Karpas-422 (cell line): ENCODE data around the gene ADRA2B. TPM values are rescaled to one million over a fixed set of nuclear protein-coding genes. Genes with fewer than 3 reads are reported as not detected.
A peak's percentile ranks its signal among the peaks of the same experiment; 100 is the strongest.

ENCODE experiments used
- DNase-seq: peaks from one replicate; pipeline ENCODE4 v3.0.0-alpha.2; 2015
- H2AFZ ChIP-seq: fragments of 200-600 bp; sonication (generic); 2 replicates; pipeline ENCODE4 v1.6.1; 2014; ENCODE audit warnings: antibody characterized with exemption, low read length, mixed read lengths
- H3K27ac ChIP-seq: fragments of 200-600 bp; sonication (generic); 2 replicates; pipeline ENCODE4 v1.5.1; 2014; ENCODE audit warnings: mild to moderate bottlenecking, low read length, moderate library complexity
- H3K27me3 ChIP-seq: fragments of 200-600 bp; sonication (generic); 2 replicates; pipeline ENCODE4 v1.6.1; 2014; ENCODE audit warnings: low read length, mixed read lengths
- H3K36me3 ChIP-seq: fragments of 200-600 bp; sonication (generic); 2 replicates; pipeline ENCODE4 v1.6.1; 2014; ENCODE audit warnings: low read length, mixed read lengths; ENCODE audit not compliant: insufficient read depth
- H3K4me1 ChIP-seq: fragments of 200-600 bp; sonication (generic); 2 replicates; pipeline ENCODE4 v1.6.1; 2014; ENCODE audit warnings: mild to moderate bottlenecking, low read length, mixed read lengths
- H3K4me2 ChIP-seq: fragments of 200-600 bp; sonication (generic); 2 replicates; pipeline ENCODE4 v1.6.1; 2014; ENCODE audit warnings: low read length, low read depth, mild to moderate bottlenecking; ENCODE audit not compliant: poor library complexity, severe bottlenecking
- H3K4me3 ChIP-seq: fragments of 200-600 bp; sonication (generic); 2 replicates; pipeline ENCODE4 v1.5.1; 2014; ENCODE audit warnings: mild to moderate bottlenecking, antibody characterized with exemption, low read length, mixed read lengths
- H3K79me2 ChIP-seq: fragments of 200-600 bp; sonication (generic); 2 replicates; pipeline ENCODE4 v1.6.1; 2014; ENCODE audit warnings: mild to moderate bottlenecking, low read length, mixed read lengths
- H3K9ac ChIP-seq: fragments of 200-600 bp; sonication (generic); 2 replicates; pipeline ENCODE4 v1.6.0; 2014; ENCODE audit warnings: low read length
- H3K9me2 ChIP-seq: fragments of 200-600 bp; sonication (generic), shearing (Covaris generic); replicated peaks from 2 replicates; pipeline ENCODE4 v1.6.0; 2014; ENCODE audit warnings: mild to moderate bottlenecking, low read length, moderate library complexity; ENCODE audit not compliant: insufficient read depth
- H3K9me3 ChIP-seq: fragments of 300-700, 200-600 bp; sonication (generic); 2 replicates; pipeline ENCODE4 v1.6.1; 2014; ENCODE audit warnings: low read length, mixed read lengths
- H4K20me1 ChIP-seq: fragments of 200-600 bp; sonication (generic); 2 replicates; pipeline ENCODE4 v1.6.1; 2014; ENCODE audit warnings: mild to moderate bottlenecking, antibody characterized with exemption, low read length, low read depth; ENCODE audit not compliant: insufficient read depth
- total RNA-seq: library from RNA; depleted of rRNA; stranded (reverse); fragments of >200 nt; shearing (Covaris generic); gene quantifications from 2 replicates; pipeline ENCODE4 v1.2.3, GENCODE V29; 2014; ENCODE audit warnings: low replicate concordance

Gene ADRA2B
- total RNA-seq, 1 experiment from 2014 or later = not detected

- H3K4me3 ChIP-seq = no peak overlapping the region
- no peaks in the 10 kb centered on the region for H3K27me3 ChIP-seq
- H3K4me2 ChIP-seq = no peak overlapping the region
- H3K36me3 ChIP-seq = no peaks in the 10 kb centered on the region
- no peaks in the 10 kb centered on the region for H3K9me3 ChIP-seq
- H3K27ac ChIP-seq = no peak overlapping the region
- no peak overlapping the region for H3K9ac ChIP-seq
- H3K9me2 ChIP-seq = no peaks in the 10 kb centered on the region
- DNase-seq = no peak
- H3K4me1 ChIP-seq = peaks cover 11% of the 10 kb centered on the region
- 0 out of 2 replicates have a peak, but pooled peaks cover 7% of the 10 kb centered on the region for H4K20me1 ChIP-seq
- H2AFZ ChIP-seq = no peak overlapping the region
- H3K79me2 ChIP-seq = no peaks in the 10 kb centered on the region
Observed at GRCh38 chr2:96118698-96119388, 2.5 kb upstream of the ADRA2B start.

DNA sequence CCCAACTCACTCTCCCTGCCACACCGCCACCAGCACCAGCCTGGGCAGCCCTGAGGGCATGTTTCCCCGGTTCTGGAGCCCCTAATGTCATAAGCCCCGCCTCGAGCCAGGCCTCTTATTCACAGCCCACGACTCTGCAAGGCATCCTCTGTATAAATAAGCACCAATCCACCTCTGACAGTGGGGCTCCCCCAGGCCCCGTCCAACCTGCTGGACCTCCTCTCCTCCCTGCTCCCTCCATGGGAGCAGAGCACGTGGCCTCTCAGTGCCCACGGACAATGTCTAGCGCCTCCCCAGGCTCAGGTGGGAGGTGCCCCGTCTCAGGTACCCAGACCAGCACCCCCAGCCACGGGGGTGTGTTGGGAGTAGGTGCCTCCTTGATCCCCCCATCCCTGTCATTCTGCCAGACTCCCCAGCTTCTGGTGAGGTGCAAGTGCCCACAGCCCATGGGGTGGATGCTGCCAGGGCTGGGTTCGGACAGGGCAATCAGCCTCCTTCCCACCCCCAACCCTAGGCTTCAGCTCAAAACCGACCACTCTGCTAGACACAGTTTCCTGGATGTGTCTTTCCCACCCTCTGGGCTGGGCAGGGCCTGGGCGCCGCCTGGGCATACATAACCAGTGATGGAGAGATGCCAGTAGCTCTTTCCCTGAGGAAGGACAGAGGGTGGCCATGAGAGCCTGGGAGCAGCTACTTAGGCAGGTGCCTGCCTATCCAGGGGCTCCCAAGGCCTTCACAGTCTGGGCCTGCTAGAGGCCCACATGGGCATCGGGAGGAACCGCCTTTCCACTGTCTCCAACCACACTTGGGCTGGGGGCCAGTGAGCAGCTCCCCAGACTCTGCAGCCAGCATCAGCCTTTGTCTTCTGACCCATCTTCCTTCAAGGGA is 1.6 kb upstream of the ADRA2B start:
- Histone ChIP-seq H3K27me3 (no peaks in the 10 kb centered on the region), H3K9ac (no peak overlapping the region), H3K9me2 (no peaks in the 10 kb centered on the region), H3K27ac (no peak overlapping the region), H4K20me1 (0 out of 2 replicates have a peak, but pooled peaks cover 7% of the 10 kb centered on the region), H3K4me1 (peaks cover 11% of the 10 kb centered on the region), H3K79me2 (no peaks in the 10 kb centered on the region), H3K36me3 (no peaks in the 10 kb centered on the region), H3K4me2 (no peak overlapping the region), H3K4me3 (no peak overlapping the region), H2AFZ (no peak overlapping the region), H3K9me3 (no peaks in the 10 kb centered on the region)
- DNase-seq = peak; percentile 66

DNA sequence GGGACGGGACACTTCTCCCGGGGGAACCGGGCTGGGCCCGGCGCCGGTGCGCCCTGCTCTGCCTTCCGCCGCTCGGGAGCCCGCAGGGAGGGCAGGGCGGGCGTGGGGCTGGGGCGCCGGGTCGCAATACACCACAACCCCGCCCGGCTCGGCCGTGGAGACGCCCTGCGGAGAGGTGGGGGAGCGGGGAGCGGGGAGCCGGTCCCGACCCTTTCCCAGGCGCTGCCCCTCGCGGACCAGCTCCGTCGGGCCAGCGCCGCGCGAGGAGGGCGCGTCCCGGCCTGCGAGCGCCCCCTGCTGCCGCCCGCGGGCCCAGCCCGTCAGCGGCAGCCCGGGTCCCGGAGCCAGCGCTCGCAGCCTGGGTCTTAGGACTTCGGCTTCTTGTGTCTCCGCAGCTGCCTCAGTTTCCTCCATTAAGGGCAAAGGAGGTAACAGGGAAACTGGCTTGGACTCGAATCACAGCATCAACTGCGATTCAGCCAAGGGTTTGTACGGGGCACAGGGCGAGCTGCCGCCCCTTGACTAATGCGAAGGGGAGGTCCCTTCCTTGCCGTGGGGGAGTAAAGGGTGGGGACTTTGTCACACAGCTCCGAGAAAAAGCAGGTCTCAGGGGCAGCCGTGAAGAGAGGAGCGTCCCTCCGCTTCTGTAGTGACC is 635 bp upstream of the ADRA2B start:
- peak overlapping the region; percentile 57; the same call in 1 of the 2 replicates for H3K4me3 ChIP-seq
- H4K20me1 ChIP-seq = 0 out of 2 replicates have a peak, but pooled peaks cover 7% of the 10 kb centered on the region
- no peaks in the 10 kb centered on the region for H3K9me3 ChIP-seq
- H3K27ac ChIP-seq = no peak overlapping the region
- no peaks in the 10 kb centered on the region for H3K79me2 ChIP-seq
- DNase-seq = peak; percentile 81
- H3K27me3 ChIP-seq = no peaks in the 10 kb centered on the region
- no peak overlapping the region for H2AFZ ChIP-seq
- H3K9me2 ChIP-seq = no peaks in the 10 kb centered on the region
- peak overlapping the region; percentile 30; the same call in 1 of the 2 replicates for H3K9ac ChIP-seq
- H3K4me2 ChIP-seq = peak overlapping the region; percentile 59
- no peaks in the 10 kb centered on the region for H3K36me3 ChIP-seq
- H3K4me1 ChIP-seq = peaks cover 11% of the 10 kb centered on the region

DNA sequence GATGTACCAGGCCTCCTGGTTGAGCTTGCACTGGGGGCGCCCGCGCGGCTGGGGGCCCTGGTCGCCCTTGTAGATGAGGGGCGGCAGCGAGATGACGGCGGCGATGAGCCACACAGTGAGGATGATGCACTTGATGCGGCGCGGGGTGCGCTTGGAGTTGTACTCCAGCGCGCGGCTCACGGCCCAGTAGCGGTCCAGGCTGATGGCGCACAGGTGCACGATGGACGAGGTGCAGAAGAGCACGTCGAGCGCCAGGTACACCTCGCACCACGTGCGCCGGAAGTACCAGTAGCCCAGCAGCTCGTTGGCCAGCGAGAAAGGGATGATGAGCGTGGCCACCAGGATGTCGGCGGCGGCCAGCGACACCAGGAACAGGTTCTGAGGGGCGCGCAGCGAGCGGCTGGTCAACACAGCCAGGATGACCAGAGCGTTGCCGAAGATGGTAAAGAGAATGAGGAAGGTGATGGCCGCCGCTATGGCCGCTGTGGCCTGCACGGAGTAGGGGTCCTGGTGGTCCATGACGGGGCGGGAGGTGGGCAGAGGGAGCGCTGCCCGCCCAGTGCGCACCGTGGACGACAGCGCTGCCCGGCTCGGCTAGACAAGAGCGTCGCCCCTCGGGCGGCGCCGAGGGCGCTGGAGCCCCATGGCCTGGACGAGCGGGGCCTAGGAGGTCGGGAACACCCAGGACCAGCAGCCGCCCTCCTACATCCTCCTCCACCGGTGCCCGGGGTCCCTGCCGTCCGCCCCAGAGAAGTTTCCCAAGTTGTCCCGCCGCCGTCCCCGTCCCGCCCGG is 544 bp downstream of the ADRA2B start:
- peaks cover 11% of the 10 kb centered on the region for H3K4me1 ChIP-seq
- no peaks in the 10 kb centered on the region for H3K9me3 ChIP-seq
- no peaks in the 10 kb centered on the region for H3K79me2 ChIP-seq
- H3K9me2 ChIP-seq = no peaks in the 10 kb centered on the region
- H3K9ac ChIP-seq = no peak overlapping the region
- H3K36me3 ChIP-seq = no peaks in the 10 kb centered on the region
- no peak overlapping the region for H3K4me3 ChIP-seq
- no peak overlapping the region for H2AFZ ChIP-seq
- no peak overlapping the region for H3K4me2 ChIP-seq
- H3K27me3 ChIP-seq = no peaks in the 10 kb centered on the region
- H4K20me1 ChIP-seq = 0 out of 2 replicates have a peak, but pooled peaks cover 7% of the 10 kb centered on the region
- no peak for DNase-seq
- no peak overlapping the region for H3K27ac ChIP-seq

DNA sequence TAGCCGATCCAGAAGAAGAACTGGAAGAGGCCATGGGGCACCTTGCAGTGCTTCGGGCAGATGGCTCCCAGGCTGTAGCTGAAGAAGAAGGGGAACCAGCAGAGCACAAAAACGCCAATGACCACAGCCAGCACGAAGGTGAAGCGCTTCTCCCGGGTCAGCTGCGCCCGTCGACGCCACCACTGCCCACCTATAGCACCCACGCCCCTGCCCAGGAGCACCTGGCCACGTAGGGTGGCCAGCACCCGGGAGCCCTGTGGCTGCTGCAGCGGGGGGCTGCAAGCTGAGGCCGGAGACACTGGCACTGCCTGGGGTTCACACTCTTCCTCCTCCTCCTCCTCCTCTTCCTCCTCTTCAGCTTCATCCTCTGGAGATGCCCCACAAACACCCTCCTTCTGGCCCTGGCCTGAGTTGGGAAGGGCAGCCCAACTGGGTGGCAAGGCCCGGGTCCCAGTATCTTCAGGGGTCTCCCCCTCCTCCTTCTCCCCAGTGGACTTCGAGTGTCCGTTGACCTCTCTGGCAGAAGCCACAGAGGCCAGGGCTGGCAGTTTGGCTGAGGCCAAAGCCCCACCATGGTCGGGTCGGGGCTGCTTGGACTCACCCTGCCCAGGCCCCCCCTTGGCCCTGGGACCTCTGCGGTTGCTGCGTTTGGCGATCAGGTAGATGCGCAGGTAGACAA is 1.3 kb downstream of the ADRA2B start:
- DNase-seq = no peak
- no peak overlapping the region for H3K27ac ChIP-seq
- H3K27me3 ChIP-seq = no peaks in the 10 kb centered on the region
- H3K4me2 ChIP-seq = no peak overlapping the region
- H3K9ac ChIP-seq = no peak overlapping the region
- H3K36me3 ChIP-seq = no peaks in the 10 kb centered on the region
- H3K4me1 ChIP-seq = peaks cover 11% of the 10 kb centered on the region
- no peaks in the 10 kb centered on the region for H3K9me3 ChIP-seq
- no peak overlapping the region for H2AFZ ChIP-seq
- 0 out of 2 replicates have a peak, but pooled peaks cover 7% of the 10 kb centered on the region for H4K20me1 ChIP-seq
- no peaks in the 10 kb centered on the region for H3K79me2 ChIP-seq
- no peaks in the 10 kb centered on the region for H3K9me2 ChIP-seq
- no peak overlapping the region for H3K4me3 ChIP-seq

DNA sequence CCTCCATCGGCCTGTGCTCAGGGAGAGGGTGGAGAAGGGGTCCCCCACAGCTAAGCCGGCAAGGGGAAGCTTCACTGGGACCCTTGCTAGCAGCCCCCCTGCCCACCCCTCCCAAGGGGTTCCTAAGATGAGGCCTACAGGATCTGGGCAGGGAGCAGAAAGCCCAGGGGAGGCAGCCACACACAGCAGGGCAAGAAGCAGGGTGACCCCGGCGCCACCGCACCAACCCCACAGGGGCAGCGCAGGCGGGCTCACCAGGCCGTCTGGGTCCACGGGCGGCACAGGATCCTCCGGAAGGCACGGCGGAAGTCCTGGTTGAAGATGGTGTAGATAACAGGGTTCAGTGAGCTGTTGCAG is 1.8 kb downstream of the ADRA2B start:
- no peaks in the 10 kb centered on the region for H3K27me3 ChIP-seq
- no peaks in the 10 kb centered on the region for H3K9me3 ChIP-seq
- no peak overlapping the region for H2AFZ ChIP-seq
- H3K4me2 ChIP-seq = no peak overlapping the region
- no peaks in the 10 kb centered on the region for H3K79me2 ChIP-seq
- no peaks in the 10 kb centered on the region for H3K36me3 ChIP-seq
- no peaks in the 10 kb centered on the region for H3K9me2 ChIP-seq
- no peak overlapping the region for H3K27ac ChIP-seq
- peaks cover 11% of the 10 kb centered on the region for H3K4me1 ChIP-seq
- H4K20me1 ChIP-seq = 0 out of 2 replicates have a peak, but pooled peaks cover 7% of the 10 kb centered on the region
- H3K9ac ChIP-seq = no peak overlapping the region
- no peak overlapping the region for H3K4me3 ChIP-seq
- DNase-seq = no peak

GRCh38 chr2:96113951-96114350 is 2.4 kb downstream of the ADRA2B start:
- no peak overlapping the region for H3K9ac ChIP-seq
- H2AFZ ChIP-seq = no peak overlapping the region
- 0 out of 2 replicates have a peak, but pooled peaks cover 7% of the 10 kb centered on the region for H4K20me1 ChIP-seq
- H3K36me3 ChIP-seq = no peaks in the 10 kb centered on the region
- no peaks in the 10 kb centered on the region for H3K9me2 ChIP-seq
- no peaks in the 10 kb centered on the region for H3K9me3 ChIP-seq
- H3K27ac ChIP-seq = no peak overlapping the region
- no peak overlapping the region for H3K4me3 ChIP-seq
- H3K79me2 ChIP-seq = no peaks in the 10 kb centered on the region
- peaks cover 11% of the 10 kb centered on the region for H3K4me1 ChIP-seq
- DNase-seq = no peak
- no peaks in the 10 kb centered on the region for H3K27me3 ChIP-seq
- no peak overlapping the region for H3K4me2 ChIP-seq
